Lung (tissue), 12 donors: ENCODE data around the gene MYO5B. TPM values are rescaled to one million over a fixed set of nuclear protein-coding genes. Genes with fewer than 3 reads are reported as not detected.

Experiments
- ATAC-seq: fragments of 200-7000 bp; cut with Tn5 transposase; one replicate; pipeline ENCODE4 v1.9.1; 2020; ENCODE audit warnings: moderate number of reproducible peaks; ENCODE audit not compliant: insufficient read depth, low FRiP score
- DNase-seq, 3 donors: peaks; one replicate each; pipeline ENCODE4 v3.0.0-alpha.2; 2013 to 2017
- H3K27ac ChIP-seq, 2 donors: one replicate each; pipeline ENCODE4 v1.5.1; 2013; ENCODE audit warnings: mild to moderate bottlenecking in 2 of 2, moderate library complexity in 2 of 2, control low read depth in 1 of 2, inconsistent platforms in 1 of 2, low read depth in 1 of 2, low read length in 1 of 2
- H3K27me3 ChIP-seq, 3 donors: one replicate each; pipeline ENCODE4 v1.5.1; 2013; ENCODE audit warnings: low read length in 2 of 3; ENCODE audit not compliant: control insufficient read depth in 3 of 3, insufficient read depth in 3 of 3
- H3K36me3 ChIP-seq, 4 donors: one replicate each; pipeline ENCODE4 v1.5.1; 2013; ENCODE audit warnings: low read length in 4 of 4, mild to moderate bottlenecking in 1 of 4, moderate library complexity in 1 of 4; ENCODE audit not compliant: control insufficient read depth in 4 of 4, insufficient read depth in 4 of 4
- H3K4me1 ChIP-seq, 5 donors: one replicate each; pipeline ENCODE4 v1.5.1; 2013; ENCODE audit warnings: low read length in 5 of 5, mild to moderate bottlenecking in 2 of 5, moderate library complexity in 1 of 5; ENCODE audit not compliant: control insufficient read depth in 5 of 5, insufficient read depth in 5 of 5
- H3K4me3 ChIP-seq: one replicate; pipeline ENCODE4 v1.5.1; 2013; ENCODE audit warnings: mild to moderate bottlenecking, control low read depth, moderate library complexity
- H3K9ac ChIP-seq, 2 donors: one replicate each; pipeline ENCODE4 v1.5.1; 2013; ENCODE audit warnings: low read length in 2 of 2, control low read depth in 1 of 2; ENCODE audit not compliant: insufficient read depth in 1 of 2
- H3K9me3 ChIP-seq, 4 donors: one replicate each; pipeline ENCODE4 v1.5.1; 2013; ENCODE audit warnings: low read length in 3 of 4, mild to moderate bottlenecking in 1 of 4, moderate library complexity in 1 of 4; ENCODE audit not compliant: control insufficient read depth in 4 of 4, insufficient read depth in 3 of 4
- WGBS, 2 donors: extraction: QIAGEN DNeasy Blood & Tissue Kit; methylation state at CpG; one replicate each; pipeline ENCODE4 v1.1.7; 2013; 5-methylcytosine and 5-hydroxymethylcytosine counted together
- polyA plus RNA-seq, 2 donors: library from polyadenylated mRNA; stranded (reverse); fragments of 200-250 nt; gene quantifications; one replicate each; pipeline ENCODE4 v1.2.1, GENCODE V29; 2013
- total RNA-seq, 2 donors: library from RNA; depleted of rRNA in 1 of 2; stranded (reverse); fragments of >200 nt in 1 of 2; gene quantifications; one replicate each; pipeline ENCODE4 v1.2.1, GENCODE V29; 2014 to 2021
- TF ChIP-seq, protein P1 (sequence below): IDR thresholded peaks from 2 replicates; pipeline ENCODE4 v1.5.1; 2012; ENCODE audit warnings: mild to moderate bottlenecking; ENCODE audit errors: control extremely low read depth, extremely low read depth
- donor health status: control.
- donor health status: control.
- donor health status: Bipolar disorder and iron deficiency.
- donor health status: healthy.
- donor health status: DM: yes; HTN: yes; CAD: no.

Gene MYO5B
- total and polyA plus RNA-seq, 4 donors = 9.7 to 25.6 (median 19.7) TPM

DNA sequence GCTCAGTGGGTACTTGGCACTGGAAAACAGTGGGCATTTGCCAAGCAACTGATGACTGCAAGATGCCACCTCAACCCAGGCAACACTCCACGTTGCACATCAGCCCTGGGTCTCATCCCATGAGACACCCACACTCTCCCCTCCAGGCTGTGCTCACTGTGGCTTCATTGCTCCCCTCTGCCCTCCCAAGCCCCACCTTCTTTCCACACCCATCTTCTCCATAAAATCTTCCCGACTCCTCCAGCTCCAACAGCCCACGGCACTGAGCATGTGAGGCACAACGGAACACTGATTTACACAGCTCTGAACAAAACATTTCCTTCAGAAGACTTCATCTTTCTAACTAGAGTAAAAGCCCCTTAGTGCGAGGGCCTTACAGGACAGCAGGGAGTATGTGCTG lies 263.8 kb downstream of the MYO5B start:
- no peak overlapping the region for H3K4me3 ChIP-seq
- peaks cover 0 to 2% (median 0%) of the 10 kb centered on the region in 4 donors for H3K9me3 ChIP-seq
- no peak overlapping the region for H3K9ac ChIP-seq
- H3K27me3 ChIP-seq = no peaks in the 10 kb centered on the region
- 72 to 76% methylated on average over 5 of the region's 5 CpGs for WGBS, 2 donors
- DNase-seq (no peak), ATAC-seq (no peak)
- H3K27ac ChIP-seq = no peak overlapping the region
- TF ChIP-seq, protein P1, sequence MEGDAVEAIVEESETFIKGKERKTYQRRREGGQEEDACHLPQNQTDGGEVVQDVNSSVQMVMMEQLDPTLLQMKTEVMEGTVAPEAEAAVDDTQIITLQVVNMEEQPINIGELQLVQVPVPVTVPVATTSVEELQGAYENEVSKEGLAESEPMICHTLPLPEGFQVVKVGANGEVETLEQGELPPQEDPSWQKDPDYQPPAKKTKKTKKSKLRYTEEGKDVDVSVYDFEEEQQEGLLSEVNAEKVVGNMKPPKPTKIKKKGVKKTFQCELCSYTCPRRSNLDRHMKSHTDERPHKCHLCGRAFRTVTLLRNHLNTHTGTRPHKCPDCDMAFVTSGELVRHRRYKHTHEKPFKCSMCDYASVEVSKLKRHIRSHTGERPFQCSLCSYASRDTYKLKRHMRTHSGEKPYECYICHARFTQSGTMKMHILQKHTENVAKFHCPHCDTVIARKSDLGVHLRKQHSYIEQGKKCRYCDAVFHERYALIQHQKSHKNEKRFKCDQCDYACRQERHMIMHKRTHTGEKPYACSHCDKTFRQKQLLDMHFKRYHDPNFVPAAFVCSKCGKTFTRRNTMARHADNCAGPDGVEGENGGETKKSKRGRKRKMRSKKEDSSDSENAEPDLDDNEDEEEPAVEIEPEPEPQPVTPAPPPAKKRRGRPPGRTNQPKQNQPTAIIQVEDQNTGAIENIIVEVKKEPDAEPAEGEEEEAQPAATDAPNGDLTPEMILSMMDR = no peak
- peaks cover 0 to 2% (median 0%) of the 10 kb centered on the region in 4 donors for H3K36me3 ChIP-seq
- H3K4me1 ChIP-seq = no peaks in the 10 kb centered on the region

DNA sequence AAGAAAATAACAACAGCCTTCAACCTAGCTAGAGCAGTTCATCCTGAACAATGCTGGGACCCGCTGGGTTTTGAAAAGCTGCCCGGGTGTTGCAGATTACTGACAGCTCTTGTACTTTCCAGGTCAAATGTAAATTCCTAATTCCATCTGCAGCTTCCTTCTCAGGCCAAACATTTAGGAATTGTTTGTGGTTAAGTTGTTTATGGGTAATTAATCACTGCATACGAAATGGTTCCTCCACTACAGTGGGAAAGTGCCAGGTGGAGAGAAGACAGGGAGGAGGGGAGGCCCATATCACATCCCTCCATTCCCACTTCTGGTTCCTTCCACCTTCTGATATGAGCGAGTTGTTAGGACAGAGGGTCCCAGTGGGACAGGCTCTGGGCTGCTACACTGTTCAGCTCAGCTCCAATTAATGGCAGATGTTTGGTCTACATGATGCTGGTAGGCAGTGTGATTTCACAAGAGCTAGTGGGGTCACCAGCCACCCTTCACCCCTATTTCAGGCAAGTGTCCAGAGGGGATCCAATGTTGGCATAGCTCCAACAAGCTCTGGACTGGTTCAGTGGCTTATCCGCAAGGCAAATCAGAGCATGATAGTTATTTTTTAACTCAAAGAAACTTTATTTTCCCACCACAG lies 268.7 kb downstream of the MYO5B start:
- Histone ChIP-seq H3K27me3 (peaks cover 0 to 5% (median 0%) of the 10 kb centered on the region in 3 donors), H3K27ac (no peak overlapping the region), H3K9ac (no peak overlapping the region), H3K4me3 (no peak overlapping the region), H3K4me1 (peaks cover 0 to 2% (median 0%) of the 10 kb centered on the region in 5 donors), H3K9me3 (peaks cover 0 to 7% (median 0%) of the 10 kb centered on the region in 4 donors), H3K36me3 (no peaks in the 10 kb centered on the region)
- WGBS, 2 donors = 56 to 64% methylated on average over 5 of the region's 5 CpGs
- ATAC-seq (no peak), DNase-seq (no peak)
- TF ChIP-seq, protein P1 = no peak

DNA sequence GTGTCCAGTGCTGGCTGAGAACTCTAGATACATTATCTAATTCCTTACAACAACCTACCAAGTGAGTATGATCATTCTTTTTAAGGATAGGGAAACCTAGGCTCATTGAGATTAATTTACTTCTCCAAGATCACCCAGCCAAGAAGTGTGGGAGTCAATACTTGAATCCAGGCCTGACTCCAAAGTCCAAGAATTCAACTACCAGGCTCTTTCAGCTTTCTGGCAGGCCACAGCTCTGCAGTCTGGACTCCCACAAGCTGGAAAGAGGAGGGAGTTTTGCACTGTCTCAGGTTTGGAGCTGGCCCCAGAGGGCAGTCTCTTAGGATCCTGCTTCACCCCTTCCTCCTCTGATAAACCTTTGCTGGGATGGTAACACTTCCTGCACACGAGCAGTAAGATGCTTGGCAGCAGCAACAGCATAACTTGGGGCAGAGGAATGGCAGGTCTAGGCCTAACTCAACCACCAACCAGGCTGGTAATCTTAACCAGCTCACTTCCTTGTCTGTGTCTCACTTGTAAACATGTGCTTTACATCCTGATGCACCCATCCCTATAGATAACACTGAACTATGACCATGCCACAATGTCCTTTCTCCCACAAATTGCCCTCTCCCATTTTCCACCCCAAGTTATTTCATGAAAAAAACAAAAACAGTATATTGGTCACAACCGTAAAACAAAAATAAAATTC lies 270.5 kb downstream of the MYO5B start:
- DNase-seq = no peak
- H3K36me3 ChIP-seq = no peaks in the 10 kb centered on the region
- ATAC-seq = no peak
- no peak overlapping the region for H3K9ac ChIP-seq
- TF ChIP-seq, protein P1 = no peak
- no peak overlapping the region for H3K27ac ChIP-seq
- H3K27me3 ChIP-seq = peaks cover 0 to 5% (median 0%) of the 10 kb centered on the region in 3 donors
- 81 to 82% methylated on average over 2 of the region's 2 CpGs for WGBS, 2 donors
- no peak overlapping the region for H3K4me3 ChIP-seq
- peaks cover 0 to 2% (median 0%) of the 10 kb centered on the region in 5 donors for H3K4me1 ChIP-seq
- peaks cover 0 to 7% (median 0%) of the 10 kb centered on the region in 4 donors for H3K9me3 ChIP-seq
